Mammary epithelial cell (primary cell): ENCODE results near the gene MX1.

Source experiments
- EZH2 ChIP-seq: IDR thresholded peaks from 2 replicates; pipeline ENCODE4 v1.6.1; 2012; ENCODE audit warnings: low read length, inconsistent platforms, borderline replicate concordance
- TF ChIP-seq, protein P1 (sequence below), 2 donors: IDR thresholded peaks in 1 of 2; conservative IDR thresholded peaks in 1 of 2; 2 replicates each; pipeline ENCODE4 v1.5.1; 2011 to 2012; ENCODE audit warnings: inconsistent platforms in 2 of 2, low read length in 2 of 2, mild to moderate bottlenecking in 2 of 2, control low read depth in 1 of 2, low read depth in 1 of 2; ENCODE audit not compliant: insufficient read depth in 1 of 2; ENCODE audit errors: extremely low read depth in 1 of 2

DNA sequence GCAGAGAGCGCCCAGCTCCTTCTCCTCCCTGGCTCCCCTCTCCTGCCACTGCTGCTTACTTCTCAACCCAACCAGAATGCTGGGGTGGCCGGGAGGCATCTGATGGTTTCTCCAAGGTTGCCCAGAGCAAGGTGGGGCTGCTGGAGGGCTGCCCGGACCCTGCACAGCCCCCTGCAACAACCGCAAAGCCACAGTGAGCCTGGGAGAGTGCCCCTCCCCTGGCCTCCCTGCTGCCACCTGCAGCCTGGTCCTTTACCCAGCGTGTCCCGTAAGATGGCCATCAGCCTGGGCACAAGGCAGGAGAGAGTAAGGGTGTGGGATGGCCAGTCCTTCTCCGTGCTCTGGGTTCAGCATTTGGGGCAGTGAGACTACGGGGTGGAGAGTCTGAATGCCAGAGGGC is 47.2 kb upstream of the MX1 start:
- TF ChIP-seq, protein P1, sequence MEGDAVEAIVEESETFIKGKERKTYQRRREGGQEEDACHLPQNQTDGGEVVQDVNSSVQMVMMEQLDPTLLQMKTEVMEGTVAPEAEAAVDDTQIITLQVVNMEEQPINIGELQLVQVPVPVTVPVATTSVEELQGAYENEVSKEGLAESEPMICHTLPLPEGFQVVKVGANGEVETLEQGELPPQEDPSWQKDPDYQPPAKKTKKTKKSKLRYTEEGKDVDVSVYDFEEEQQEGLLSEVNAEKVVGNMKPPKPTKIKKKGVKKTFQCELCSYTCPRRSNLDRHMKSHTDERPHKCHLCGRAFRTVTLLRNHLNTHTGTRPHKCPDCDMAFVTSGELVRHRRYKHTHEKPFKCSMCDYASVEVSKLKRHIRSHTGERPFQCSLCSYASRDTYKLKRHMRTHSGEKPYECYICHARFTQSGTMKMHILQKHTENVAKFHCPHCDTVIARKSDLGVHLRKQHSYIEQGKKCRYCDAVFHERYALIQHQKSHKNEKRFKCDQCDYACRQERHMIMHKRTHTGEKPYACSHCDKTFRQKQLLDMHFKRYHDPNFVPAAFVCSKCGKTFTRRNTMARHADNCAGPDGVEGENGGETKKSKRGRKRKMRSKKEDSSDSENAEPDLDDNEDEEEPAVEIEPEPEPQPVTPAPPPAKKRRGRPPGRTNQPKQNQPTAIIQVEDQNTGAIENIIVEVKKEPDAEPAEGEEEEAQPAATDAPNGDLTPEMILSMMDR (conservative IDR thresholded peaks at IDR 0.05 in 1 of 2, IDR thresholded peaks at IDR 0.05 in 1 of 2; ENCODE audit: extremely low read depth in 1 of 2, insufficient read depth in 1 of 2, low read depth in 1 of 2, low read length in 2 of 2) = no peak
- no peak for TF ChIP-seq EZH2
